ENCODE measurements around the gene TRAK2. TPM values are rescaled to one million over a fixed set of nuclear protein-coding genes. Genes with fewer than 3 reads are reported as not detected.

The TRAK2 gene
- total and polyA plus RNA-seq, 2 donors (not counting 1 experiment from before 2014, with no cell fraction given), result 73.2 to 81.1 TPM

DNA sequence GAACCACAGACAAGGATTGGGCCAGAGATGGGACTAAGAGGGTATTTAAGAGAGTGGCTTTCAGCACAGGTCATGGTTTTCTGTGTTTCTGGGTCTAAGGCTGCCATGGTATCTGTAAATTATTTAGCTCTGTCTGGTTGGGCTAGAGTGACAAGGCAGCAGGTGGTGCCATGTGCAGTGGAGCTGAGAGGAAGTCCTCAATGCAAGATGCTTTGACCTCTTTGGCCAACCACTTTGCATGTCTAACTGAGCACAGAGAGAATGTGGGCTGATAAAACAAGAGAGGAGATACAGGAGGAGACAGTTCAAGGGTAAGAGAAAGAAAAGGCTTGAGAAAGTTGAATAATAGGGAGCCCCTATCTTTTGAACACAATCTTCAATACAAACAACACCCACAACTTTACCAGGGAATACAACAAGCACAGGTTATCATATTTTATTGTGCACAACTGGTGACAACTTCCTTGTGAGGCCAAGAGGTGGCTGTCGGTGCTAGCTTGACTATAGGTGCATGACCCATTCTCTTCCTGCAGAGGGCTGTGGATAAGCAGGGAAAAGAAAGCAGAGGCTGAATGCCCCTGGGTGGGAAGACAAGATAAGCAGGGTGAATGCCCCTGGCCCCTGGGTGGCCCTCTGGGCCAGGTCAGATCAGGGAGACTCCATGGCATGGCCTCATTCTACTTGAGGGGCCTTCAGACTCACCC is 106.4 kb downstream of the TRAK2 start:
- no peaks in the 10 kb centered on the region for H3K9me3 ChIP-seq (ENCODE audit: control insufficient read depth, insufficient read depth, low read depth, low read length)
- H2AFZ ChIP-seq (ENCODE audit: low read length), result no peak overlapping the region
- no peak for DNase-seq (ENCODE audit: low read depth in 2 of 2)
- H3K79me2 ChIP-seq (ENCODE audit: control insufficient read depth, insufficient read depth, low read length), result no peaks in the 10 kb centered on the region
- no peaks in the 10 kb centered on the region for H4K20me1 ChIP-seq (ENCODE audit: control insufficient read depth, extremely low read depth, insufficient read depth, low read length)
- no peaks in the 10 kb centered on the region for H3K27me3 ChIP-seq (ENCODE audit: control insufficient read depth, insufficient read depth, low read length)
- no peak overlapping the region for H3K4me3 ChIP-seq (replicated peaks in 1 of 4; ENCODE audit: control extremely low read depth in 1 of 4, insufficient read depth in 1 of 4, low read depth in 3 of 4, low read length in 4 of 4)
- TF ChIP-seq, protein P1, sequence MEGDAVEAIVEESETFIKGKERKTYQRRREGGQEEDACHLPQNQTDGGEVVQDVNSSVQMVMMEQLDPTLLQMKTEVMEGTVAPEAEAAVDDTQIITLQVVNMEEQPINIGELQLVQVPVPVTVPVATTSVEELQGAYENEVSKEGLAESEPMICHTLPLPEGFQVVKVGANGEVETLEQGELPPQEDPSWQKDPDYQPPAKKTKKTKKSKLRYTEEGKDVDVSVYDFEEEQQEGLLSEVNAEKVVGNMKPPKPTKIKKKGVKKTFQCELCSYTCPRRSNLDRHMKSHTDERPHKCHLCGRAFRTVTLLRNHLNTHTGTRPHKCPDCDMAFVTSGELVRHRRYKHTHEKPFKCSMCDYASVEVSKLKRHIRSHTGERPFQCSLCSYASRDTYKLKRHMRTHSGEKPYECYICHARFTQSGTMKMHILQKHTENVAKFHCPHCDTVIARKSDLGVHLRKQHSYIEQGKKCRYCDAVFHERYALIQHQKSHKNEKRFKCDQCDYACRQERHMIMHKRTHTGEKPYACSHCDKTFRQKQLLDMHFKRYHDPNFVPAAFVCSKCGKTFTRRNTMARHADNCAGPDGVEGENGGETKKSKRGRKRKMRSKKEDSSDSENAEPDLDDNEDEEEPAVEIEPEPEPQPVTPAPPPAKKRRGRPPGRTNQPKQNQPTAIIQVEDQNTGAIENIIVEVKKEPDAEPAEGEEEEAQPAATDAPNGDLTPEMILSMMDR (conservative IDR thresholded peaks at IDR 0.05 in 1 of 2, IDR thresholded peaks at IDR 0.05 in 1 of 2; ENCODE audit: low read depth in 1 of 2, low read length in 2 of 2), result no peak
- no peak for TF ChIP-seq EZH2 (IDR thresholded peaks at IDR 0.05; ENCODE audit: low read length, missing control alignments)
- H3K4me1 ChIP-seq (ENCODE audit: control insufficient read depth, extremely low read depth, insufficient read depth, low read length), result no peaks in the 10 kb centered on the region
- H3K9ac ChIP-seq (ENCODE audit: insufficient read depth, low read length), result no peak overlapping the region
- H3K4me2 ChIP-seq (ENCODE audit: extremely low read depth, insufficient read depth, low read length), result no peak overlapping the region
- H3K27ac ChIP-seq (ENCODE audit: insufficient read depth, low read length), result no peak overlapping the region
- H3K36me3 ChIP-seq (ENCODE audit: control insufficient read depth, insufficient read depth, low read length), result peaks cover 2% of the 10 kb centered on the region

DNA sequence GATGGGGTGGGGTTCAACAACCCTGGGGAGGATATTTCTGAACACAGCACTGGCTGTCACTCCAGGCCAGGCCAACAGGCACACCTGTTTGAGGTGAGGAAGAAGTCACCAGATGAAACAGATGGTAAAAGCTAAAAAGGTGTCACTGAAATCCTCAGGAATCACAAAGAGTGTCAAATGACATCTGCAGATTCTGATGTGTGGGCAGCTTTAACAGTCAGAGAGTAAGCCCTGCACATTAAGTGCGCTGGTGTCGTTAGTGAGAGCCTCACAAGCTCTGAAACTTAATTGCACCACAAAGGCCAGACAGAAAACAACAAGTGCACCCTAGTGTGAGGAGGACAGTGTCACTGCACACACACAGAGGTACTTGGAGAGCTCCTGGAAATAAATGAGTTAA is 107.7 kb downstream of the TRAK2 start:
- H3K4me3 ChIP-seq (replicated peaks in 1 of 4; ENCODE audit: control extremely low read depth in 1 of 4, insufficient read depth in 1 of 4, low read depth in 3 of 4, low read length in 4 of 4), result no peak overlapping the region
- no peaks in the 10 kb centered on the region for H3K79me2 ChIP-seq (ENCODE audit: control insufficient read depth, insufficient read depth, low read length)
- H3K36me3 ChIP-seq (ENCODE audit: control insufficient read depth, insufficient read depth, low read length), result peaks cover 2% of the 10 kb centered on the region
- TF ChIP-seq, protein P1 (conservative IDR thresholded peaks at IDR 0.05 in 1 of 2, IDR thresholded peaks at IDR 0.05 in 1 of 2; ENCODE audit: low read depth in 1 of 2, low read length in 2 of 2), result no peak
- H4K20me1 ChIP-seq (ENCODE audit: control insufficient read depth, extremely low read depth, insufficient read depth, low read length), result no peaks in the 10 kb centered on the region
- H3K4me1 ChIP-seq (ENCODE audit: control insufficient read depth, extremely low read depth, insufficient read depth, low read length), result no peaks in the 10 kb centered on the region
- H3K27ac ChIP-seq (ENCODE audit: insufficient read depth, low read length), result no peak overlapping the region
- H3K27me3 ChIP-seq (ENCODE audit: control insufficient read depth, insufficient read depth, low read length), result no peaks in the 10 kb centered on the region
- no peak overlapping the region for H2AFZ ChIP-seq (ENCODE audit: low read length)
- H3K9ac ChIP-seq (ENCODE audit: insufficient read depth, low read length), result no peak overlapping the region
- H3K4me2 ChIP-seq (ENCODE audit: extremely low read depth, insufficient read depth, low read length), result no peak overlapping the region
- DNase-seq (ENCODE audit: low read depth in 2 of 2), result no peak
- H3K9me3 ChIP-seq (ENCODE audit: control insufficient read depth, insufficient read depth, low read depth, low read length), result no peaks in the 10 kb centered on the region

- TF ChIP-seq EZH2 (IDR thresholded peaks at IDR 0.05; ENCODE audit: low read length, missing control alignments), result no peak
- TF ChIP-seq, protein P1 (conservative IDR thresholded peaks at IDR 0.05 in 1 of 2, IDR thresholded peaks at IDR 0.05 in 1 of 2; ENCODE audit: low read depth in 1 of 2, low read length in 2 of 2), result no peak
- no peak for DNase-seq (ENCODE audit: low read depth in 2 of 2)
- Histone ChIP-seq H3K36me3 (ENCODE audit: control insufficient read depth, insufficient read depth, low read length) (peaks cover 2% of the 10 kb centered on the region), H3K27me3 (ENCODE audit: control insufficient read depth, insufficient read depth, low read length) (no peaks in the 10 kb centered on the region), H2AFZ (ENCODE audit: low read length) (no peak overlapping the region), H3K79me2 (ENCODE audit: control insufficient read depth, insufficient read depth, low read length) (no peaks in the 10 kb centered on the region), H3K4me1 (ENCODE audit: control insufficient read depth, extremely low read depth, insufficient read depth, low read length) (no peaks in the 10 kb centered on the region), H3K27ac (ENCODE audit: insufficient read depth, low read length) (no peak overlapping the region), H3K9me3 (ENCODE audit: control insufficient read depth, insufficient read depth, low read depth, low read length) (no peaks in the 10 kb centered on the region), H3K9ac (ENCODE audit: insufficient read depth, low read length) (no peak overlapping the region), H3K4me3 (replicated peaks in 1 of 4; ENCODE audit: control extremely low read depth in 1 of 4, insufficient read depth in 1 of 4, low read depth in 3 of 4, low read length in 4 of 4) (no peak overlapping the region), H3K4me2 (ENCODE audit: extremely low read depth, insufficient read depth, low read length) (no peak overlapping the region), H4K20me1 (ENCODE audit: control insufficient read depth, extremely low read depth, insufficient read depth, low read length) (no peaks in the 10 kb centered on the region)
Observed at GRCh38 chr2:201342923-201343322, 108.3 kb downstream of the TRAK2 start.

All from fibroblast of lung (primary cell).